Sigmoid colon (tissue), 7 donors: ENCODE results near the gene TSPAN18. TPM values are rescaled to one million over a fixed set of nuclear protein-coding genes. Genes with fewer than 3 reads are reported as not detected.

Source experiments
- DNase-seq: peaks from one replicate; pipeline ENCODE4 v3.0.0-alpha.2; 2019
- H3K27ac ChIP-seq, 4 donors: fragments of 200-600 bp; sonication (generic); one replicate each; pipeline ENCODE4 v1.5.1; 2016 to 2019; ENCODE audit warnings: mild to moderate bottlenecking in 1 of 4
- H3K27me3 ChIP-seq, 3 donors: fragments of 200-600 bp; sonication (generic); one replicate each; pipeline ENCODE4 v1.5.1; 2019; ENCODE audit warnings: mild to moderate bottlenecking in 1 of 3
- H3K36me3 ChIP-seq, 4 donors: fragments of 200-600 bp; sonication (generic); one replicate each; pipeline ENCODE4 v1.5.1; 2016 to 2019
- H3K4me1 ChIP-seq, 4 donors: fragments of 200-600 bp; sonication (generic); one replicate each; pipeline ENCODE4 v1.5.1; 2017 to 2019
- H3K4me3 ChIP-seq, 4 donors: fragments of 200-600 bp; sonication (generic); one replicate each; pipeline ENCODE4 v1.5.1; 2017 to 2019; ENCODE audit warnings: mild to moderate bottlenecking in 2 of 4, moderate library complexity in 1 of 4
- H3K9me3 ChIP-seq, 4 donors: fragments of 200-600 bp in 3 of 4; sonication (generic) in 3 of 4; one replicate each; pipeline versions ENCODE4 v1.5.1 to v1.6.1; 2013 to 2019
- EP300 ChIP-seq, 4 donors: sonication (generic); formaldehyde crosslinking; IDR thresholded peaks; one replicate each; pipeline ENCODE4 v1.6.1; 2017; ENCODE audit warnings: antibody characterized with exemption in 4 of 4
- POLR2A ChIP-seq, 2 donors: fragments of 450-650 bp; IDR thresholded peaks; one replicate each; pipeline ENCODE4 v1.6.1; 2016; ENCODE audit warnings: antibody characterized with exemption in 2 of 2, mild to moderate bottlenecking in 2 of 2, moderate library complexity in 2 of 2
- POLR2AphosphoS5 ChIP-seq, 4 donors: sonication (generic); formaldehyde crosslinking; IDR thresholded peaks; one replicate each; pipeline ENCODE4 v1.6.1; 2017; ENCODE audit warnings: antibody characterized with exemption in 4 of 4
- WGBS, 2 donors: extraction: QIAGEN DNeasy Blood & Tissue Kit; methylation state at CpG; one replicate each; pipeline ENCODE4 v1.1.7; 2013; 5-methylcytosine and 5-hydroxymethylcytosine counted together
- intact Hi-C: fragments of 100-400 bp; cut with DNase I; formaldehyde crosslinking; loops from one replicate; pipeline ENCODE4 v1.15.1; 2023
- polyA plus RNA-seq, 3 donors: library from polyadenylated mRNA; stranded (reverse); fragments of 200-250 nt; gene quantifications; one replicate each; pipeline ENCODE4 v1.2.3, GENCODE V29; 2013
- total RNA-seq, 4 donors: library from RNA; depleted of rRNA; stranded (reverse); fragments of >200 nt; gene quantifications; one replicate each; pipeline ENCODE4 v1.1.0, GENCODE V29; 2016
- TF ChIP-seq, protein P1 (sequence below), 4 experiments: fragments of 450-650 bp in 3 of 4; fragments of 200-600 bp in 1 of 4; IDR thresholded peaks; one replicate each; pipeline ENCODE4 v1.5.1; 2016 to 2019; ENCODE audit warnings: antibody characterized with exemption in 4 of 4, mild to moderate bottlenecking in 3 of 4, moderate library complexity in 2 of 4
- donor health status: healthy with polysubstance abuse.
- donor health status: Bipolar disorder and iron deficiency.
- donor health status: healthy.

TSPAN18 gene
- total and polyA plus RNA-seq, 7 donors = 0.23 to 75.3 (median 13.8) TPM

DNA sequence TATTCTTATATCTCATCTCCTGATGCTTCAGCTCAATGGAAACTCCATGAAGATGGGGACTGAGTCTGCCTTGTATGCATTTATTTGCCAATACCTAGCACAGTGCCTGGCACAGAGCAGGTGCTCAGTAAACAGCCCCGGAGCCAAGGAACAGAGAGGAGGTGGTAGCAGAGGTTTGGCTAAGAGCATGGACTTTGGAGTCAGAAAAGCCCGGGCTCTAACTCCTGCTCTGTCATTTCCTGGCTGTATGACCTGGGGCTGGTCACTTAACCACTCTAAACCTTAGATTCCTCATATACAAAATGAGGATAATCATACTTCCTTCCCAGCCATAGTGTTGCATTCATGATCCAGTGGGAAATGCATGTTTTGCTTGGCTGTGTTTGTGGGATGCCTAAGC is 187.3 kb downstream of the TSPAN18 start:
- Histone ChIP-seq H3K27me3 (no peaks in the 10 kb centered on the region), H3K4me3 (no peak overlapping the region), H3K4me1 (peaks cover 0 to 16% (median 15%) of the 10 kb centered on the region in 4 donors), H3K36me3 (peaks cover 4 to 60% (median 16%) of the 10 kb centered on the region in 4 donors), H3K27ac (no peak overlapping the region), H3K9me3 (no peaks in the 10 kb centered on the region)
- TF ChIP-seq POLR2AphosphoS5 (IDR thresholded peaks at IDR 0.05) (no peak), POLR2A (IDR thresholded peaks at IDR 0.05) (no peak), EP300 (IDR thresholded peaks at IDR 0.05) (no peak)
- TF ChIP-seq, protein P1, sequence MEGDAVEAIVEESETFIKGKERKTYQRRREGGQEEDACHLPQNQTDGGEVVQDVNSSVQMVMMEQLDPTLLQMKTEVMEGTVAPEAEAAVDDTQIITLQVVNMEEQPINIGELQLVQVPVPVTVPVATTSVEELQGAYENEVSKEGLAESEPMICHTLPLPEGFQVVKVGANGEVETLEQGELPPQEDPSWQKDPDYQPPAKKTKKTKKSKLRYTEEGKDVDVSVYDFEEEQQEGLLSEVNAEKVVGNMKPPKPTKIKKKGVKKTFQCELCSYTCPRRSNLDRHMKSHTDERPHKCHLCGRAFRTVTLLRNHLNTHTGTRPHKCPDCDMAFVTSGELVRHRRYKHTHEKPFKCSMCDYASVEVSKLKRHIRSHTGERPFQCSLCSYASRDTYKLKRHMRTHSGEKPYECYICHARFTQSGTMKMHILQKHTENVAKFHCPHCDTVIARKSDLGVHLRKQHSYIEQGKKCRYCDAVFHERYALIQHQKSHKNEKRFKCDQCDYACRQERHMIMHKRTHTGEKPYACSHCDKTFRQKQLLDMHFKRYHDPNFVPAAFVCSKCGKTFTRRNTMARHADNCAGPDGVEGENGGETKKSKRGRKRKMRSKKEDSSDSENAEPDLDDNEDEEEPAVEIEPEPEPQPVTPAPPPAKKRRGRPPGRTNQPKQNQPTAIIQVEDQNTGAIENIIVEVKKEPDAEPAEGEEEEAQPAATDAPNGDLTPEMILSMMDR (IDR thresholded peaks at IDR 0.05) = no peak
- intact Hi-C loops = loop anchor here (10.0 kb wide), 1 partner anchor 819 kb away; the partner anchor contains the start of gene EXT2
- WGBS, 2 donors = 25 to 60% methylated on average over 2 of the region's 2 CpGs
- no peak for DNase-seq

GRCh38 chr11:44915004-44915403 is 188.2 kb downstream of the TSPAN18 start:
- no peak overlapping the region for H3K4me3 ChIP-seq
- intact Hi-C loops = loop anchor here (10.0 kb wide), 1 partner anchor 820 kb away; the partner anchor contains the start of gene EXT2
- DNase-seq = no peak
- peaks cover 0 to 16% (median 15%) of the 10 kb centered on the region in 4 donors for H3K4me1 ChIP-seq
- no peaks in the 10 kb centered on the region for H3K27me3 ChIP-seq
- no peaks in the 10 kb centered on the region for H3K9me3 ChIP-seq
- no peak overlapping the region for H3K27ac ChIP-seq
- 84 to 95% methylated on average over 10 of the region's 10 CpGs for WGBS, 2 donors
- TF ChIP-seq, protein P1 (IDR thresholded peaks at IDR 0.05) = no peak
- TF ChIP-seq POLR2AphosphoS5 (IDR thresholded peaks at IDR 0.05) = no peak
- no peak for TF ChIP-seq POLR2A (IDR thresholded peaks at IDR 0.05)
- no peak for TF ChIP-seq EP300 (IDR thresholded peaks at IDR 0.05)
- peaks cover 8 to 63% (median 14%) of the 10 kb centered on the region in 4 donors for H3K36me3 ChIP-seq

GRCh38 chr11:44915621-44916020 is 188.9 kb downstream of the TSPAN18 start:
- 50 to 78% methylated on average over 10 of the region's 10 CpGs for WGBS, 2 donors

DNA sequence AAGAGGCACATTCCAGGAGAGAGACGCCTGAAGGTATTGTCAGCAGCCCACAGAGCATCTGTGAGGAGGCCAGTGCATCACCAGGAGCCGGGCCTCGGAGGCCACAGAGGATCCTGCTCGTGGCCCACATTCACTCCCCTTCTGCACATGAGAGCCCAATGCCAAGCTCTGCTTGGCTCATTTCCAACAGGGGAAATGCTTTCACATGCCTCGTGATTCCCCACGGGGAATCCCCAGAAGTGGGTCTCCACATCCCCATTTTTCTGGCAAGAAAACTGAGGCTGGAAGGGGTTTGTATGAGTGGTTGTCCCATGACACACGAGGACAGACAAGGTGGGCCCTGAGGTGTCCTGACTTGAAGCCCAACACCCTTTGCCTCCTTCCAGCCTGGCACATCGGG is 189.6 kb downstream of the TSPAN18 start:
- H3K9me3 ChIP-seq = no peaks in the 10 kb centered on the region
- H3K4me1 ChIP-seq = peaks cover 0 to 8% (median 5%) of the 10 kb centered on the region in 4 donors
- no peak for DNase-seq
- TF ChIP-seq POLR2AphosphoS5 (IDR thresholded peaks at IDR 0.05) (no peak), POLR2A (IDR thresholded peaks at IDR 0.05) (no peak), EP300 (IDR thresholded peaks at IDR 0.05) (no peak)
- TF ChIP-seq, protein P1 (IDR thresholded peaks at IDR 0.05) = no peak
- H3K36me3 ChIP-seq = peaks cover 8 to 71% (median 21%) of the 10 kb centered on the region in 4 donors
- intact Hi-C loops = loop anchor here (10.0 kb wide), 1 partner anchor 822 kb away; the partner anchor contains the start of gene EXT2
- H3K4me3 ChIP-seq = no peak overlapping the region
- WGBS, 2 donors = 66 to 76% methylated on average over 8 of the region's 8 CpGs
- no peaks in the 10 kb centered on the region for H3K27me3 ChIP-seq
- H3K27ac ChIP-seq = no peak overlapping the region

More at GRCh38 chr11:44915621-44916020, 188.9 kb downstream of the TSPAN18 start:
- TF ChIP-seq POLR2AphosphoS5 (IDR thresholded peaks at IDR 0.05) (no peak), POLR2A (IDR thresholded peaks at IDR 0.05) (no peak), EP300 (IDR thresholded peaks at IDR 0.05) (no peak)
- TF ChIP-seq, protein P1 (IDR thresholded peaks at IDR 0.05) = no peak
- intact Hi-C loops = loop anchor here (10.0 kb wide), 1 partner anchor 821 kb away; the partner anchor contains the start of gene EXT2
- H3K36me3 ChIP-seq = peaks cover 8 to 64% (median 17%) of the 10 kb centered on the region in 4 donors
- no peak for DNase-seq
- no peaks in the 10 kb centered on the region for H3K27me3 ChIP-seq
- H3K27ac ChIP-seq = no peak overlapping the region
- peaks cover 0 to 14% (median 12%) of the 10 kb centered on the region in 4 donors for H3K4me1 ChIP-seq
- H3K9me3 ChIP-seq = no peaks in the 10 kb centered on the region
- H3K4me3 ChIP-seq = no peak overlapping the region
